Esophagus squamous epithelium (tissue), 4 donors: ENCODE results near the gene ZNF507.

Experiments used
- POLR2A ChIP-seq, 4 donors: fragments of 450-650 bp; IDR thresholded peaks; one replicate each; pipeline ENCODE4 v1.6.1; 2017; ENCODE audit warnings: antibody characterized with exemption in 4 of 4, mild to moderate bottlenecking in 4 of 4, moderate library complexity in 3 of 4
- TF ChIP-seq, protein P1 (sequence below), 6 experiments: fragments of 450-650 bp in 4 of 6; fragments of 200-600 bp in 2 of 6; sonication (generic) in 2 of 6; IDR thresholded peaks; one replicate each; pipeline ENCODE4 v1.5.1; 2016 to 2019; ENCODE audit warnings: antibody characterized with exemption in 6 of 6, mild to moderate bottlenecking in 4 of 6, moderate library complexity in 4 of 6

DNA sequence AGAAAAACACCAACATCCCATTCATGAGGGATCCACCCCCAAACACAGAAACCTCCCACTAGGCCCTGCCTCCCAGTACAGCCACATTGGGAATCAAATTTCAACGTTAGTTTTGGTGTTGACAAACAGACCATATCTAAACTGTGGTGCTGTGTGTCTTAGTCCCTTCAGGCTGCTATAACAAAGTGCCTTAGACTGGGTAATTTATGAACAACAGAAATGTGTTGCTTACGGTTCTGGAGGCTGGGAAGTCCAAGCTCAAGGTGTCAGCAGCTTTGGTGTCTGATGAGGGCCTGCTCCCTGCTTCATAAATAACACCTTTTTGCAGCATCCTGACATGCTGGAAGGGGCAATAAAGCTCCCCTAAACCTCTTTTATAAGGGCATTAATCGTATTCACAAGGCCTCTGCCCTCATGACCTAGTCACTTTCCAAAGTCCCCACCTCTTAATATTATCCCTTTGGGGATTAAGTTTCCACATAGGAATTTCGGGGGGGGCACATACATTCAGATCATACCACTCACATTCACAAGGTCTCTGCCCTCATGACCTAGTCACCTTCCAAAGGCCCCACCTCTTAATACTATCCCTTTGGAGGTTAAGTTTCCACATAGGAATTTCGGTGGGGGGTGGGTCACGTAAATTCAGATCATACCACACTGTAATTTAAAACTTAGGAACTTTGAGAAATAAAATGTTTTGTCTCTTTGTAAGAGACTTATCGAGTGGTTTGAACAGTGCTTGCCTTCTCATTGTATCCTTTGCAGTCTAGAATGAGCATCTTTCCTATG lies 27.5 kb downstream of the ZNF507 start:
- TF ChIP-seq, protein P1, sequence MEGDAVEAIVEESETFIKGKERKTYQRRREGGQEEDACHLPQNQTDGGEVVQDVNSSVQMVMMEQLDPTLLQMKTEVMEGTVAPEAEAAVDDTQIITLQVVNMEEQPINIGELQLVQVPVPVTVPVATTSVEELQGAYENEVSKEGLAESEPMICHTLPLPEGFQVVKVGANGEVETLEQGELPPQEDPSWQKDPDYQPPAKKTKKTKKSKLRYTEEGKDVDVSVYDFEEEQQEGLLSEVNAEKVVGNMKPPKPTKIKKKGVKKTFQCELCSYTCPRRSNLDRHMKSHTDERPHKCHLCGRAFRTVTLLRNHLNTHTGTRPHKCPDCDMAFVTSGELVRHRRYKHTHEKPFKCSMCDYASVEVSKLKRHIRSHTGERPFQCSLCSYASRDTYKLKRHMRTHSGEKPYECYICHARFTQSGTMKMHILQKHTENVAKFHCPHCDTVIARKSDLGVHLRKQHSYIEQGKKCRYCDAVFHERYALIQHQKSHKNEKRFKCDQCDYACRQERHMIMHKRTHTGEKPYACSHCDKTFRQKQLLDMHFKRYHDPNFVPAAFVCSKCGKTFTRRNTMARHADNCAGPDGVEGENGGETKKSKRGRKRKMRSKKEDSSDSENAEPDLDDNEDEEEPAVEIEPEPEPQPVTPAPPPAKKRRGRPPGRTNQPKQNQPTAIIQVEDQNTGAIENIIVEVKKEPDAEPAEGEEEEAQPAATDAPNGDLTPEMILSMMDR (IDR thresholded peaks at IDR 0.05) = no peak
- no peak for TF ChIP-seq POLR2A (IDR thresholded peaks at IDR 0.05)
